ENCODE results near the gene MYH7.

Gene MYH7

DNA sequence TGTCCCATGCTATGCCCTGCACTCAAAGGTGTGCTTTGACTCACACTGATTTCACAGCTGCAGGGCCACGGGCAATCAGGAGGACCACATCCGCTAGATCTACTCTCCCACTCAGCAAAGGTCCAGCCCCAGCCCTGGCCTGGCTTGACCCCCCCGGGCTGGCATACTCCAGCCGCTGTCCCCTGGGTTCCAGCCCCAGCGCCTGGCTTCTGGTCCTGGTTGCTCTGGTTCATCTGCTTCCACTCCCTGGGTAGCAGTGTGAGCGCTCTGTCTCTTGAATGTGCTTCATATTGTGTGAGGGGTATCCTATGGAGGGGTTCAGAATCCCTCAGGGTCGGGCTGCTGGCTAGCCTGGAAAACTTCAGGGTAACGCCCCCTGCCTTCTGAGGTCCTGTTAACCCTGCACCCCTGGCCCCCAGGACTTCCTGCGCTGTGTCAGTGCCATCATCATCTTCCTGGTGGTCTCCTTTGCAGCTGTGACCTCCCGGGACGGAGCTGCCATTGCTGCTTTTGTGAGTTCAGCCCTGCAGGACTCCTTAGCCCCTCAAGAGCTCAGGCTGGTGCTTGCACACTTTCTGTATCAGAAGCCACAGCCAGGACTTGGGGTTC, 56.7 kb downstream of the MYH7 start:
- no peak overlapping the region for H3K4me3 ChIP-seq (ENCODE audit: low read length)
- TF ChIP-seq, protein P1, sequence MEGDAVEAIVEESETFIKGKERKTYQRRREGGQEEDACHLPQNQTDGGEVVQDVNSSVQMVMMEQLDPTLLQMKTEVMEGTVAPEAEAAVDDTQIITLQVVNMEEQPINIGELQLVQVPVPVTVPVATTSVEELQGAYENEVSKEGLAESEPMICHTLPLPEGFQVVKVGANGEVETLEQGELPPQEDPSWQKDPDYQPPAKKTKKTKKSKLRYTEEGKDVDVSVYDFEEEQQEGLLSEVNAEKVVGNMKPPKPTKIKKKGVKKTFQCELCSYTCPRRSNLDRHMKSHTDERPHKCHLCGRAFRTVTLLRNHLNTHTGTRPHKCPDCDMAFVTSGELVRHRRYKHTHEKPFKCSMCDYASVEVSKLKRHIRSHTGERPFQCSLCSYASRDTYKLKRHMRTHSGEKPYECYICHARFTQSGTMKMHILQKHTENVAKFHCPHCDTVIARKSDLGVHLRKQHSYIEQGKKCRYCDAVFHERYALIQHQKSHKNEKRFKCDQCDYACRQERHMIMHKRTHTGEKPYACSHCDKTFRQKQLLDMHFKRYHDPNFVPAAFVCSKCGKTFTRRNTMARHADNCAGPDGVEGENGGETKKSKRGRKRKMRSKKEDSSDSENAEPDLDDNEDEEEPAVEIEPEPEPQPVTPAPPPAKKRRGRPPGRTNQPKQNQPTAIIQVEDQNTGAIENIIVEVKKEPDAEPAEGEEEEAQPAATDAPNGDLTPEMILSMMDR (conservative IDR thresholded peaks at IDR 0.05; ENCODE audit: low read length), result no peak
- DNase-seq (ENCODE audit: low read depth), result no peak

DNA sequence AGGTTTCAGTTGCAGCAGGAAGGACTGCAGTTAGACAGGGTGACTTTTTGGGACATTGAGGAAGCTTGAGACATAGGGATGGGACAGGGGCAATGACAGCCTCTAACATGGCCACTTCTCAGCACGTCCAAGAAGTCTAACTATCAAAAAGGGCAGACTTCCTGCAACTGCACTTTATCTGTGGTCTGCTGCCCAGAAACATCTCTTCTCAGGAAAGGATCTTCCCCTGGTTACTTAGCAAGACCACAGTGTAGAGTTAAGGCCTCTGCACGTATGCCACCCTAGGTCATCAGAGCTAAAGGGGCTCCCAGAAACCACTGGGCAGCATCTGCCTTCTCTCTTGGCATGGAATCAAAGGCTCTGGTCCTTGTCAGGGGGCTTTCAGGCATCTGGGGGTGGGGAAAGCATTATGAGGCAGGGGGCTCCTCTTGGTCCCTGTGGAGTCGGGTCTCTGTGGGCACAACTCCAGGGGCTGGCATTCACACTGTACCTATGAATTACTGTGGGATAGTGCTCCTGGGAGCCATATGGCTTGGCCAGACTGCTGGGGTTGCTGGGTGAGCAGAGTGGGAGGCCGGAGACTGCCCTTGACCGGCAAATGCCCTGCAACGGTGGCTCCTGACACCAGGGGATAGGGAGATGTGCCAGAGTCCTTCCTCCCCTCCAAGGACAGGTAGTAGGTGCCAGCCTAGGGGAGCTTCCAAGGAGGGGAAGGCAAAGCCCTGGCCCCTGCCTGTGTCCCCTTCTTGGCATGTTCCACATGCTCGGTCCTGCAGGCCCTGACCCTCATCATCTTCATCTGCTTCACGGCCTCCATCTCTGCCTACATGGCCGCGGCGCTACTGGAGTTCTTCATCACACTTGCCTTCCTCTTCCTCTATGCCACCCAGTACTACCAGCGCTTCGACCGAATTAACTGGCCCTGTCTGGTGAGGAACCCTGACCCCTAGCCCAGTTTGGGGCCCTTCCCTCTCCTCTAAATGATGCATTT, 57.6 kb downstream of the MYH7 start:
- TF ChIP-seq, protein P1 (conservative IDR thresholded peaks at IDR 0.05; ENCODE audit: low read length), result no peak
- DNase-seq (ENCODE audit: low read depth), result no peak
- H3K4me3 ChIP-seq (ENCODE audit: low read length), result no peak overlapping the region

DNA sequence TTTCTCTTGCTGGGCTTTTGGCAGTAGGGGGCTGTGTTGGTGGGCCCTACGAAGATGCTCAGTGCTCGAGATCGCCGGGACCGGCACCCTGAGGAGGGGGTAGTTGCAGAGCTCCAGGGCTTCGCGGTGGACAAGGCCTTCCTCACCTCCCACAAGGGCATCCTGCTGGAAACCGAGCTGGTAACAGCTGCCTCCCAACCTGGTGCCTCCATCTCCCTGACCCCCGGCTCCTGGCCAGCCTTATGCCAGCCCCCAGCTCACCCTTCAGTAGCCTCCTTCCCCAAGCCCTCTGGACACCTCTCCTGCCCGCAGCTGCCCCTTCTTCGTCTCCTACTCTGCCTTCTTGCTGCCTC, 58.3 kb downstream of the MYH7 start:
- TF ChIP-seq, protein P1 (conservative IDR thresholded peaks at IDR 0.05; ENCODE audit: low read length), result no peak
- DNase-seq (ENCODE audit: low read depth), result no peak
- H3K4me3 ChIP-seq (ENCODE audit: low read length), result no peak overlapping the region

GRCh38 chr14:23376482-23377197, 58.8 kb downstream of the MYH7 start, which contains the start of gene CMTM5:
Gene CMTM5, plus strand, starts transcription at chr14:23377046. Its CDS starts 206 bp downstream, at chr14:23377252.
- TF ChIP-seq, protein P1 (conservative IDR thresholded peaks at IDR 0.05; ENCODE audit: low read length), result no peak
- DNase-seq (ENCODE audit: low read depth), result no peak
- no peak within 1 kb of the TSS for H3K4me3 ChIP-seq (ENCODE audit: low read length)

DNA sequence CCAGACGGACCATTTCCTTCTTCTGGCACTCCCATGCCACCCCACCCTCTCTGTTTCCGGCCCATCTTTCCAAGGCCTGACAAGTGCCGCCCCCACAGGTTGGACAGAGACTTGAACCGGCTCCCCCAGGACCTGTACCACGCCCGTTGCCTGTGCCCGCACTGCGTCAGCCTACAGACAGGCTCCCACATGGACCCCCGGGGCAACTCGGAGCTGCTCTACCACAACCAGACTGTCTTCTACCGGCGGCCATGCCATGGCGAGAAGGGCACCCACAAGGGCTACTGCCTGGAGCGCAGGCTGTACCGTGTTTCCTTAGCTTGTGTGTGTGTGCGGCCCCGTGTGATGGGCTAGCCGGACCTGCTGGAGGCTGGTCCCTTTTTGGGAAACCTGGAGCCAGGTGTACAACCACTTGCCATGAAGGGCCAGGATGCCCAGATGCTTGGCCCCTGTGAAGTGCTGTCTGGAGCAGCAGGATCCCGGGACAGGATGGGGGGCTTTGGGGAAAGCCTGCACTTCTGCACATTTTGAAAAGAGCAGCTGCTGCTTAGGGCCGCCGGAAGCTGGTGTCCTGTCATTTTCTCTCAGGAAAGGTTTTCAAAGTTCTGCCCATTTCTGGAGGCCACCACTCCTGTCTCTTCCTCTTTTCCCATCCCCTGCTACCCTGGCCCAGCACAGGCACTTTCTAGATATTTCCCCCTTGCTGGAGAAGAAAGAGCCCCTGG, 59.8 kb downstream of the MYH7 start:
- TF ChIP-seq, protein P1 (conservative IDR thresholded peaks at IDR 0.05; ENCODE audit: low read length), result no peak
- no peak overlapping the region for H3K4me3 ChIP-seq (ENCODE audit: low read length)
- DNase-seq (ENCODE audit: low read depth), result no peak

- TF ChIP-seq, protein P1 (conservative IDR thresholded peaks at IDR 0.05; ENCODE audit: low read length), result no peak
- DNase-seq (ENCODE audit: low read depth), result no peak
- no peak overlapping the region for H3K4me3 ChIP-seq (ENCODE audit: low read length)
These were observed 62.4 kb downstream of the MYH7 start for GRCh38 chr14:23373041-23373440.

Data from AG10803 (cell line).